ENCODE measurements around the gene PHF21A.

GRCh38 chr11:46117842-46118241 is 3.4 kb downstream of the PHF21A start:
- TF ChIP-seq CTCF (IDR thresholded peaks at IDR 0.05; ENCODE audit: insufficient read depth, low read length, poor library complexity, severe bottlenecking) (peak; percentile 39), EZH2phosphoT487 (conservative IDR thresholded peaks at IDR 0.05; ENCODE audit: low read length) (no peak)
